NOMO-1 (cell line): ENCODE data around the gene FAM168A.

Experiments
- DNase-seq, 2 experiments: peaks; one replicate each; lab custom pipeline; 2025; ENCODE audit not compliant: unreplicated experiment in 2 of 2; lab: John Stamatoyannopoulos, UW

FAM168A gene

GRCh38 chr11:73524774-73525173, 73.1 kb downstream of the FAM168A start:
- no peak for DNase-seq

- peak; percentile 27 to 66 for DNase-seq
Observed at GRCh38 chr11:73521621-73522020, 76.3 kb downstream of the FAM168A start.

GRCh38 chr11:73520353-73521061, 77.4 kb downstream of the FAM168A start:
- DNase-seq = peak in 1 of 2 experiments; percentile 39

GRCh38 chr11:73519266-73519665, 78.6 kb downstream of the FAM168A start:
- no peak for DNase-seq

- no peak for DNase-seq
Observed at GRCh38 chr11:73518195-73518594, 79.7 kb downstream of the FAM168A start.

GRCh38 chr11:73516080-73516479, 81.8 kb downstream of the FAM168A start:
- DNase-seq = no peak

GRCh38 chr11:73513707-73514106, 84.2 kb downstream of the FAM168A start:
- DNase-seq = no peak

GRCh38 chr11:73510877-73511276, 87.0 kb downstream of the FAM168A start:
- DNase-seq = no peak

GRCh38 chr11:73510106-73510505, 87.8 kb downstream of the FAM168A start:
- no peak for DNase-seq

- no peak for DNase-seq
Observed at GRCh38 chr11:73509188-73509587, 88.7 kb downstream of the FAM168A start.

GRCh38 chr11:73508243-73509176, 89.4 kb downstream of the FAM168A start:
- DNase-seq = no peak

GRCh38 chr11:73507086-73507485, 90.8 kb downstream of the FAM168A start:
- no peak for DNase-seq

GRCh38 chr11:73506038-73506437, 91.9 kb downstream of the FAM168A start:
- no peak for DNase-seq

GRCh38 chr11:73498343-73498742, 99.6 kb downstream of the FAM168A start:
- no peak for DNase-seq

- peak in 1 of 2 experiments; percentile 56 for DNase-seq
Observed at GRCh38 chr11:73496134-73496533, 101.8 kb downstream of the FAM168A start.

GRCh38 chr11:73495731-73496130, 102.2 kb downstream of the FAM168A start:
- peak in 1 of 2 experiments; percentile 30 for DNase-seq

- DNase-seq = no peak
Observed at GRCh38 chr11:73493956-73494598, 103.8 kb downstream of the FAM168A start.

- DNase-seq = no peak
Observed at GRCh38 chr11:73481626-73482025, 116.3 kb downstream of the FAM168A start.

GRCh38 chr11:73480677-73481076, 117.2 kb downstream of the FAM168A start:
- peak in 1 of 2 experiments; percentile 68 for DNase-seq

- no peak for DNase-seq
Observed at GRCh38 chr11:73478737-73479347, 119.1 kb downstream of the FAM168A start.

GRCh38 chr11:73477518-73477917, 120.4 kb downstream of the FAM168A start:
- DNase-seq = no peak
